MM.1S (cell line): ENCODE measurements around the gene MYADML2.

Experiments
- DNase-seq: peaks from one replicate; pipeline ENCODE4 v3.0.0-alpha.2; 2015
- H2AFZ ChIP-seq: fragments of 300-600 bp; sonication (generic); 2 replicates; pipeline ENCODE4 v1.6.0; 2016; ENCODE audit warnings: antibody characterized with exemption, low read length
- H3F3A ChIP-seq: fragments of 300-600 bp; sonication (generic); 2 replicates; pipeline ENCODE4 v1.6.1; 2016; ENCODE audit warnings: mild to moderate bottlenecking, antibody characterized with exemption, low read length, moderate library complexity, mixed read lengths; ENCODE audit not compliant: insufficient read depth
- H3K27ac ChIP-seq: fragments of 300-600 bp; sonication (generic); 2 replicates; pipeline ENCODE4 v1.5.1; 2016; ENCODE audit warnings: mild to moderate bottlenecking, low read length
- H3K27me3 ChIP-seq: fragments of 300-600 bp; sonication (generic); replicated peaks from 2 replicates; pipeline ENCODE4 v1.6.0; 2016; ENCODE audit warnings: low read length; ENCODE audit not compliant: insufficient read depth
- H3K36me3 ChIP-seq: fragments of 300-600 bp; sonication (generic); replicated peaks from 2 replicates; pipeline ENCODE4 v1.6.1; 2016; ENCODE audit warnings: mild to moderate bottlenecking, low read length, mixed read lengths; ENCODE audit not compliant: insufficient read depth
- H3K4me1 ChIP-seq: fragments of 300-600 bp; sonication (generic); 2 replicates; pipeline ENCODE4 v1.6.1; 2016; ENCODE audit warnings: low read length, mixed read lengths
- H3K4me2 ChIP-seq: fragments of 300-600 bp; sonication (generic); 2 replicates; pipeline ENCODE4 v1.6.0; 2016; ENCODE audit warnings: low read depth, low read length
- H3K4me3 ChIP-seq: fragments of 300-600 bp; sonication (generic); 2 replicates; pipeline ENCODE4 v1.5.1; 2016; ENCODE audit warnings: low read length, mixed read lengths
- H3K79me2 ChIP-seq: fragments of 300-600 bp; sonication (generic); 2 replicates; pipeline ENCODE4 v1.6.1; 2016; ENCODE audit warnings: mixed run types, low read length, mixed read lengths
- H3K9ac ChIP-seq: fragments of 300-600 bp; sonication (generic); 2 replicates; pipeline ENCODE4 v1.6.1; 2016; ENCODE audit warnings: low read length, mixed read lengths
- H3K9me2 ChIP-seq: fragments of 300-600 bp; sonication (generic); replicated peaks from 2 replicates; pipeline ENCODE4 v1.6.1; 2016; ENCODE audit warnings: mild to moderate bottlenecking, low read length, mixed read lengths; ENCODE audit not compliant: insufficient read depth
- H3K9me3 ChIP-seq: fragments of 300-600 bp; sonication (generic); replicated peaks from 2 replicates; pipeline ENCODE4 v1.6.1; 2016; ENCODE audit warnings: mild to moderate bottlenecking, low read length, mixed read lengths; ENCODE audit not compliant: insufficient read depth
- H4K20me1 ChIP-seq: fragments of 300-600 bp; sonication (generic); 2 replicates; pipeline ENCODE4 v1.6.1; 2016; ENCODE audit warnings: mild to moderate bottlenecking, low read length, moderate library complexity, mixed read lengths; ENCODE audit not compliant: insufficient read depth
- CTCF ChIP-seq: fragments of 300-600 bp; sonication (generic); IDR thresholded peaks from 2 replicates; pipeline ENCODE4 v1.5.1; 2016; ENCODE audit warnings: antibody characterized with exemption, low read length, mixed read lengths
- EZH2 ChIP-seq: fragments of 300-600 bp; sonication (generic); optimal IDR thresholded peaks from 2 replicates; pipeline ENCODE3; 2017; ENCODE audit warnings: low read depth, mild to moderate bottlenecking, antibody characterized with exemption, low read length, mixed read lengths
- EZH2phosphoT487 ChIP-seq: fragments of 300-600 bp; sonication (generic); IDR thresholded peaks from 2 replicates; pipeline ENCODE4 v1.6.1; 2018; ENCODE audit warnings: antibody characterized with exemption, low read length

The MYADML2 gene

GRCh38 chr17:81942167-81942553 lies 4.9 kb downstream of the MYADML2 start:
- Histone ChIP-seq H3K9me2 (no peaks in the 10 kb centered on the region), H3K4me1 (no peaks in the 10 kb centered on the region), H2AFZ (no peak overlapping the region), H4K20me1 (no peaks in the 10 kb centered on the region), H3F3A (no peaks in the 10 kb centered on the region), H3K36me3 (no peaks in the 10 kb centered on the region), H3K9me3 (no peaks in the 10 kb centered on the region), H3K27me3 (peaks cover 33% of the 10 kb centered on the region), H3K9ac (no peak overlapping the region), H3K4me3 (no peak overlapping the region), H3K79me2 (no peaks in the 10 kb centered on the region), H3K27ac (no peak overlapping the region), H3K4me2 (no peak overlapping the region)
- no peak for TF ChIP-seq EZH2phosphoT487
- no peak for TF ChIP-seq EZH2
- TF ChIP-seq CTCF = no peak
- DNase-seq = no peak

GRCh38 chr17:81941484-81942166 lies 5.4 kb downstream of the MYADML2 start:
- Histone ChIP-seq H3K4me2 (no peak overlapping the region), H3K4me1 (no peaks in the 10 kb centered on the region), H3K36me3 (no peaks in the 10 kb centered on the region), H3K9ac (no peak overlapping the region), H3K9me2 (no peaks in the 10 kb centered on the region), H3K9me3 (no peaks in the 10 kb centered on the region), H4K20me1 (no peaks in the 10 kb centered on the region), H2AFZ (no peak overlapping the region), H3K27me3 (peaks cover 33% of the 10 kb centered on the region), H3K27ac (no peak overlapping the region), H3K4me3 (no peak overlapping the region), H3K79me2 (peaks cover 4% of the 10 kb centered on the region), H3F3A (no peaks in the 10 kb centered on the region)
- no peak for DNase-seq
- TF ChIP-seq EZH2 (no peak), CTCF (no peak), EZH2phosphoT487 (no peak)

GRCh38 chr17:81940538-81941483 lies 6.2 kb downstream of the MYADML2 start:
- H3K27ac ChIP-seq = no peak overlapping the region
- no peak overlapping the region for H3K4me2 ChIP-seq
- H2AFZ ChIP-seq = no peak overlapping the region
- H3K36me3 ChIP-seq = no peaks in the 10 kb centered on the region
- TF ChIP-seq EZH2 (no peak), CTCF (no peak), EZH2phosphoT487 (no peak)
- H3K9ac ChIP-seq = no peak overlapping the region
- peaks cover 9% of the 10 kb centered on the region for H3K79me2 ChIP-seq
- H3K27me3 ChIP-seq = peaks cover 33% of the 10 kb centered on the region
- no peaks in the 10 kb centered on the region for H3F3A ChIP-seq
- H3K4me3 ChIP-seq = no peak overlapping the region
- DNase-seq = no peak
- no peaks in the 10 kb centered on the region for H3K9me3 ChIP-seq
- H3K4me1 ChIP-seq = no peaks in the 10 kb centered on the region
- no peaks in the 10 kb centered on the region for H4K20me1 ChIP-seq
- no peaks in the 10 kb centered on the region for H3K9me2 ChIP-seq
